T-helper 2 cell treated with Interferon-gamma antibody and Interleukin-4, amounts not matched to agents 100 ng/mL and 5 ng/mL, for 36 hours (primary cell): ENCODE results near the gene C5orf52. TPM values are rescaled to one million over a fixed set of nuclear protein-coding genes. Genes with fewer than 3 reads are reported as not detected.
"Not testable (repeated sequence)": the region's sequence is repeated elsewhere in the genome, so short reads cannot be mapped to it uniquely, and the experiment has no call there.

Experiments
- intact Hi-C: fragments of 100-400 bp; cut with micrococcal nuclease; formaldehyde crosslinking; loops from one replicate; pipeline ENCODE4 v1.15.1; 2023
- total RNA-seq: library from RNA; stranded (reverse); gene quantifications from 2 replicates; pipeline ENCODE4 v1.2.3, GENCODE V29; 2022

The C5orf52 gene
- total RNA-seq, 1 donor from 2014 or later, result not detected

GRCh38 chr5:157719245-157719644 is 47.9 kb downstream of the C5orf52 start:
- intact Hi-C loops, result loop anchor here (5.0 kb wide), 4 partner anchors 67 to 202 kb away; partner anchors contain the start of gene SOX30

GRCh38 chr5:157721159-157721558 is 49.8 kb downstream of the C5orf52 start:
- intact Hi-C loops, result no loop called here

DNA sequence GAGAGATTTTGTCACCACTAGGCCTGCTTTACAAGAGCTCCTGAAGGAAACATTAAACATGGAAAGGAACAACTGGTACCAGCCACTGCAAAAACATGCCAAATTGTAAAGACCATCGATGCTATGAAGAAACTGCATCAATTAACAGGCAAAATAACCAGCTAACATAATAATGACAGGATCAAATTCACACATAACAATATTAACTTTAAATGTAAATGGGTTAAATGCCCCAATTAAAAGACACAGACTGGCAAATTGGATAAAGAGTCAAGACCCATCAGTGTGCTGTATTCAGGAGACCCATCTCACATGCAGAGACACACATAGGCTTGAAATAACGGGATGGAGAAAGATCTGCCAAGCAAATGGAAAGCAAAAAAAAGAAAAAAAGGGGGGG is 51.6 kb downstream of the C5orf52 start:
- intact Hi-C loops, result not testable (repeated sequence)

- intact Hi-C loops, result not testable (repeated sequence)
Observed at GRCh38 chr5:157726607-157727006, 55.3 kb downstream of the C5orf52 start.

DNA sequence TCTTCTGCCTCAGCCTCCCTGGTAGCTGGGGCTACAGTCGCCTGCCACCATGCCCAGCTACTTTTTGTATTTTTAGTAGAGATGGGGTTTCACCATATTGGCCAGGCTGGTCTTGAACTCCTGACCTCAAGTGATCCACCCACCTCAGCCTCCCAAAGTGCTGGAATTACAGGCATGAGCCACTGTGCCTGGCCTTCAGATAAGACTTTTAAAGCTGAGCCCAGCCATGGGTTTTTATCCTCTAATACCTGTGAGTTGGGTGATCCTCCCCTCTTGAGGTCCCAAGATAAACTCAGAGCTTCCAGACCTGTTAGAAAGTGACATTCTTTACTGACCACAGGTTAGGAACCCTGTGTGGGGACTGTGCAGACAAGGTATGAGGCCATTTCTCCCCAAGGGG is 56.5 kb downstream of the C5orf52 start:
- intact Hi-C loops, result not testable (repeated sequence)

Other genes starting within 250 kb of the C5orf52 start
- 0.48 and 0.82 TPM in 2 replicates for gene NIPAL4, start 211.3 kb upstream of the C5orf52 start, total RNA-seq
- gene ADAM19, start 95.8 kb upstream of the C5orf52 start, total RNA-seq, result 313 and 314 TPM in 2 replicates
- gene SOX30, start 19.1 kb upstream of the C5orf52 start, total RNA-seq, result 0.11 and 0.16 TPM in 2 replicates
- 17.0 and 20.3 TPM in 2 replicates for gene THG1L, start 59.9 kb downstream of the C5orf52 start, total RNA-seq
- 6.1 and 7.0 TPM in 2 replicates for gene LSM11, start 72.2 kb downstream of the C5orf52 start, total RNA-seq
- 109 TPM in 2 replicates for gene CLINT1, start 187.6 kb downstream of the C5orf52 start, total RNA-seq